ENCODE measurements around the gene TPK1.
A peak's percentile ranks its signal among the peaks of the same experiment; 100 is the strongest.

TPK1 gene

GRCh38 chr7:144835652-144836544, at the start of gene TPK1:
TPK1 (minus strand) TSS chr7:144836053; CDS start chr7:144835602, 451 bp downstream.
- peak within 1 kb of the TSS; percentile 68 for H3K4me3 ChIP-seq (ENCODE audit: low read depth, low read length)
- TF ChIP-seq CTCF (IDR thresholded peaks at IDR 0.05; ENCODE audit: control insufficient read depth, extremely low read depth, insufficient read depth): peak; percentile 8; the same call in 1 of the 2 replicates
- DNase-seq (ENCODE audit: low read depth): peak; percentile 74

- H3K4me3 ChIP-seq (ENCODE audit: low read depth, low read length): no peak overlapping the region
- TF ChIP-seq CTCF (IDR thresholded peaks at IDR 0.05; ENCODE audit: control insufficient read depth, extremely low read depth, insufficient read depth): no peak
- DNase-seq (ENCODE audit: low read depth): no peak
Observed at GRCh38 chr7:144885478-144885877, 49.6 kb upstream of the TPK1 start.

GRCh38 chr7:144884896-144885295, 49.0 kb upstream of the TPK1 start:
- no peak overlapping the region for H3K4me3 ChIP-seq (ENCODE audit: low read depth, low read length)
- no peak for DNase-seq (ENCODE audit: low read depth)
- no peak for TF ChIP-seq CTCF (IDR thresholded peaks at IDR 0.05; ENCODE audit: control insufficient read depth, extremely low read depth, insufficient read depth)

- no peak for DNase-seq (ENCODE audit: low read depth)
- TF ChIP-seq CTCF (IDR thresholded peaks at IDR 0.05; ENCODE audit: control insufficient read depth, extremely low read depth, insufficient read depth): no peak
- H3K4me3 ChIP-seq (ENCODE audit: low read depth, low read length): no peak overlapping the region
Observed at GRCh38 chr7:144873316-144873845, 37.5 kb upstream of the TPK1 start.

- no peak for TF ChIP-seq CTCF (IDR thresholded peaks at IDR 0.05; ENCODE audit: control insufficient read depth, extremely low read depth, insufficient read depth)
- no peak overlapping the region for H3K4me3 ChIP-seq (ENCODE audit: low read depth, low read length)
- DNase-seq (ENCODE audit: low read depth): no peak
Observed at GRCh38 chr7:144869082-144869481, 33.2 kb upstream of the TPK1 start.

- no peak for DNase-seq (ENCODE audit: low read depth)
- no peak for TF ChIP-seq CTCF (IDR thresholded peaks at IDR 0.05; ENCODE audit: control insufficient read depth, extremely low read depth, insufficient read depth)
- H3K4me3 ChIP-seq (ENCODE audit: low read depth, low read length): no peak overlapping the region
Observed at GRCh38 chr7:144866189-144866588, 30.3 kb upstream of the TPK1 start.
